ENCODE data around the gene TTC7B.

DNA sequence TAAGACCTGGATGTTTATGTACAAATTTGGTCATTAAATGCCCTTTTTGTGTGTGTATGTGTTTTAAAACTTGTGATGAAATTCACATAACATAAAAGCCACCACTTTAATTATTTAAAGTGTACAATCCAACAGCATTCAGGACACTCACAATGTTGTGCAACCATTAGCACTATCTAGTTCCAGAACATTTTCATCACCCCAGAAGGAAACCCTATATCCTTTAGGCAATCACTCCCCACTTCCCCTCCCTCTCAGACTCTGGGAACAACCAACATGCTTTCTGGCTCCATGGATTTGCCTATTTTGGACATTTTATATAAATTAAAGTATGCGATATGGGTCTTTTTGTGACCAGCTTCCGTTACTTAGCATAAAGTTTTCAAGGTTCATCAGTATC, 124.6 kb downstream of the TTC7B start:
- TF ChIP-seq EZH2 (IDR thresholded peaks at IDR 0.05; ENCODE audit: insufficient read depth, poor library complexity, severe bottlenecking) (no peak), EZH2phosphoT487 (IDR thresholded peaks at IDR 0.05; ENCODE audit: insufficient read depth, low read depth) (no peak)
